H1 (cell line): Measurements from ENCODE around the gene FASTKD1. TPM values are rescaled to one million over a fixed set of nuclear protein-coding genes. Genes with fewer than 3 reads are reported as not detected.
"Not testable (repeated sequence)": the region's sequence is repeated elsewhere in the genome, so short reads cannot be mapped to it uniquely, and the experiment has no call there.

Source experiments
- CTCF ChIA-PET: fragments of 300-600 bp; sonication (Branson Sonifier 250); formaldehyde crosslinking; loops from one replicate; lab custom pipeline; 2021; ENCODE audit not compliant: partially characterized antibody; lab: Charles Lee
- POLR2A ChIA-PET: fragments of 300-600 bp; sonication (Branson Sonifier 250); formaldehyde crosslinking; loops from one replicate; lab custom pipeline; 2021; ENCODE audit warnings: inconsistent platforms; ENCODE audit not compliant: partially characterized antibody; lab: Charles Lee
- DNase-seq, 2 experiments: peaks; one replicate each; pipeline versions ENCODE4 v3.0.0 to v3.0.0-alpha.2; 2010 to 2022; ENCODE audit warnings: low spot score in 2 of 2, low read depth in 1 of 2, mixed read lengths in 1 of 2
- FAIRE-seq: peaks from 2 replicates; lab custom pipeline; 2011; peaks lifted over from hg19 to GRCh38; lab: Jason Lieb, UNC
- H2AFZ ChIP-seq: 2 replicates; pipeline ENCODE4 v1.8.1; 2012; ENCODE audit warnings: low read length, inconsistent platforms
- H2AK5ac ChIP-seq: 2 replicates; pipeline ENCODE4 v1.6.1; 2013; ENCODE audit warnings: low read depth, low read length
- H2BK120ac ChIP-seq: replicated peaks from 2 replicates; pipeline ENCODE3; 2013; ENCODE audit warnings: low read depth, low read length, inconsistent platforms
- H2BK12ac ChIP-seq: 2 replicates; pipeline ENCODE4 v1.6.1; 2013; ENCODE audit warnings: low read depth, low read length
- H2BK15ac ChIP-seq: 2 replicates; pipeline ENCODE4 v1.6.1; 2013; ENCODE audit warnings: low read length
- H2BK20ac ChIP-seq: 2 replicates; pipeline ENCODE4 v1.6.1; 2013; ENCODE audit warnings: low read length
- H2BK5ac ChIP-seq: 2 replicates; pipeline ENCODE4 v1.6.1; 2013; ENCODE audit warnings: low read depth, low read length
- H3K14ac ChIP-seq: 2 replicates; pipeline ENCODE4 v1.6.1; 2013; ENCODE audit warnings: inconsistent platforms; ENCODE audit not compliant: insufficient read length
- H3K18ac ChIP-seq: 2 replicates; pipeline ENCODE4 v1.6.1; 2013; ENCODE audit warnings: low read length; ENCODE audit errors: extremely low read depth
- H3K23ac ChIP-seq: 2 replicates; pipeline ENCODE4 v1.6.1; 2013; ENCODE audit warnings: inconsistent platforms; ENCODE audit not compliant: insufficient read length
- H3K23me2 ChIP-seq: 2 replicates; pipeline ENCODE4 v1.6.1; 2013; ENCODE audit warnings: low read depth, low read length
- H3K27ac ChIP-seq: 2 replicates; pipeline ENCODE4 v1.6.1; 2011; ENCODE audit warnings: low read depth, low read length, inconsistent platforms
- H3K27me3 ChIP-seq, 4 experiments: replicated peaks in 1 of 4; 1 replicate in 1 of 4; 2 replicates in 3 of 4; pipeline versions ENCODE4 v1.6.1 to v1.8.1; 2011 to 2013; ENCODE audit warnings: low read length in 3 of 4, mild to moderate bottlenecking in 3 of 4, inconsistent platforms in 2 of 4, mixed read lengths in 2 of 4, moderate library complexity in 1 of 4; ENCODE audit not compliant: control insufficient read depth in 3 of 4, insufficient read depth in 3 of 4; ENCODE audit errors: extremely low read depth in 1 of 4
- H3K36me3 ChIP-seq, 4 experiments: 2 replicates each; pipeline versions ENCODE4 v1.6.1 to v1.8.1; 2011 to 2013; ENCODE audit warnings: mild to moderate bottlenecking in 4 of 4, low read length in 3 of 4, moderate library complexity in 2 of 4, control low read depth in 1 of 4, inconsistent platforms in 1 of 4; ENCODE audit not compliant: insufficient read depth in 4 of 4, control insufficient read depth in 2 of 4
- H3K4ac ChIP-seq: replicated peaks from 2 replicates; pipeline ENCODE3; 2013; ENCODE audit warnings: low read length, low read depth, mixed read lengths, inconsistent platforms; ENCODE audit not compliant: insufficient read length
- H3K4me1 ChIP-seq, 4 experiments: replicated peaks in 1 of 4; 1 replicate in 1 of 4; 2 replicates in 3 of 4; pipeline versions ENCODE4 v1.6.1 to v1.8.1; 2011 to 2013; ENCODE audit warnings: low read length in 3 of 4, inconsistent platforms in 2 of 4, mixed read lengths in 1 of 4; ENCODE audit not compliant: insufficient read depth in 4 of 4, control insufficient read depth in 3 of 4
- H3K4me2 ChIP-seq, 2 experiments: 2 replicates each; pipeline versions ENCODE4 v1.6.1 to v1.8.1; 2011 to 2013; ENCODE audit warnings: low read depth in 2 of 2, low read length in 2 of 2, control low read depth in 1 of 2, inconsistent platforms in 1 of 2, mild to moderate bottlenecking in 1 of 2; ENCODE audit not compliant: insufficient read depth in 1 of 2
- H3K4me3 ChIP-seq, 4 experiments: fragments of 200-600, 300-600 bp in 1 of 4; sonication (generic), shearing (Covaris generic), sonication (Bioruptor Twin) in 1 of 4; 2 replicates each; pipeline versions ENCODE4 v1.5.1 to v1.8.1; 2011 to 2016; ENCODE audit warnings: low read length in 4 of 4, low read depth in 3 of 4, control low read depth in 2 of 4, inconsistent platforms in 2 of 4, mild to moderate bottlenecking in 2 of 4, mixed read lengths in 1 of 4, moderate library complexity in 1 of 4; ENCODE audit not compliant: insufficient read depth in 2 of 4; ENCODE audit errors: extremely low read depth in 1 of 4
- H3K56ac ChIP-seq: replicated peaks from 2 replicates; pipeline ENCODE3; 2013; ENCODE audit warnings: low read depth, mild to moderate bottlenecking, mixed read lengths, low read length, inconsistent platforms; ENCODE audit not compliant: insufficient read length
- H3K79me1 ChIP-seq: 2 replicates; pipeline ENCODE4 v1.6.1; 2013; ENCODE audit warnings: low read depth, low read length, control low read depth
- H3K79me2 ChIP-seq, 2 experiments: 2 replicates each; pipeline versions ENCODE4 v1.6.1 to v1.8.1; 2012 to 2013; ENCODE audit warnings: low read length in 2 of 2, mild to moderate bottlenecking in 2 of 2, inconsistent platforms in 1 of 2; ENCODE audit not compliant: insufficient read depth in 2 of 2, control insufficient read depth in 1 of 2
- H3K9ac ChIP-seq, 4 experiments: replicated peaks in 1 of 4; 1 replicate in 1 of 4; 2 replicates in 3 of 4; pipeline versions ENCODE4 v1.6.1 to v1.8.1; 2011 to 2013; ENCODE audit warnings: low read depth in 3 of 4, low read length in 3 of 4, control low read depth in 2 of 4, mild to moderate bottlenecking in 2 of 4, moderate library complexity in 2 of 4, inconsistent platforms in 1 of 4; ENCODE audit errors: extremely low read depth in 1 of 4
- H3K9me3 ChIP-seq, 2 experiments: 2 replicates each; pipeline versions ENCODE4 v1.6.1 to v1.8.1; 2012 to 2013; ENCODE audit warnings: mild to moderate bottlenecking in 2 of 2, moderate library complexity in 2 of 2, control low read depth in 1 of 2, inconsistent platforms in 1 of 2, low read depth in 1 of 2, low read length in 1 of 2, mixed read lengths in 1 of 2; ENCODE audit not compliant: insufficient read depth in 2 of 2
- H4K20me1 ChIP-seq, 2 experiments: replicated peaks in 1 of 2; 2 replicates each; pipeline versions ENCODE3 to v1.8.1; 2011 to 2013; ENCODE audit warnings: inconsistent platforms in 2 of 2, low read length in 2 of 2, mild to moderate bottlenecking in 1 of 2; ENCODE audit not compliant: insufficient read depth in 2 of 2, control insufficient read depth in 1 of 2
- H4K5ac ChIP-seq: 2 replicates; pipeline ENCODE4 v1.6.1; 2013; ENCODE audit warnings: low read length, low read depth, mixed read lengths, inconsistent platforms; ENCODE audit not compliant: insufficient read length
- H4K8ac ChIP-seq: 2 replicates; pipeline ENCODE4 v1.8.0; 2013; ENCODE audit warnings: mild to moderate bottlenecking, moderate library complexity, low read length, inconsistent platforms; ENCODE audit not compliant: insufficient read depth; ENCODE audit errors: extremely low read depth
- H4K91ac ChIP-seq: replicated peaks from 2 replicates; pipeline ENCODE3; 2013; ENCODE audit warnings: low read length, mixed read lengths, inconsistent platforms; ENCODE audit not compliant: insufficient read length
- WGBS, 2 experiments: shearing (Covaris generic) in 1 of 2; methylation state at CpG; one replicate each; pipeline versions ENCODE4 v1.1.6 to v1.1.7; 2013 to 2015; ENCODE audit warnings: low lambda C conversion rate in 2 of 2, mixed read lengths in 2 of 2, inconsistent platforms in 1 of 2, low coverage in 1 of 2, missing lambda C conversion rate in 1 of 2; ENCODE audit not compliant: insufficient replicate concordance in 2 of 2, insufficient coverage in 1 of 2, insufficient read length in 1 of 2; ENCODE audit errors: extremely low coverage in 1 of 2, missing lambda C conversion rate in 1 of 2; 5-methylcytosine and 5-hydroxymethylcytosine counted together
- polyA plus RNA-seq, 7 experiments: library from polyadenylated mRNA; depleted of rRNA in 3 of 7; stranded (reverse) in 5 of 7; unstranded in 2 of 7; fragments of >200 nt in 5 of 7; fragments of 200-250 nt in 2 of 7; gene quantifications; 1 replicate in 5 of 7; 2 replicates in 1 of 7; 4 replicates in 1 of 7; pipeline versions ENCODE4 v1.2.1 to v1.2.3, GENCODE V29; 2011 to 2013; ENCODE audit warnings: missing spikeins in 2 of 7, mixed read lengths in 2 of 7
- total RNA-seq: library from RNA; stranded (reverse); fragmentation: NEBNext Ultra II Directional; extraction: Animal tissue kit (Norgen Biotek cat#: 25700); gene quantifications from 2 replicates; pipeline ENCODE4 v1.2.1, GENCODE V29; 2021

FASTKD1 gene
- total and polyA plus RNA-seq, 2 of the 8 experiments (the other 6 are each of a cell fraction or from before 2014, with no cell fraction given), result 18.7 to 70.8 TPM

GRCh38 chr2:169582552-169583266 lies 9.0 kb upstream of the FASTKD1 start:
- FAIRE-seq, H3K4me1 ChIP-seq, H3K27ac ChIP-seq, H3K9me3 ChIP-seq, H3K9ac ChIP-seq, H3K79me1 ChIP-seq, H2BK20ac ChIP-seq, H3K14ac ChIP-seq, H3K56ac ChIP-seq, H4K5ac ChIP-seq, DNase-seq, H3K4me3 ChIP-seq, H2BK5ac ChIP-seq, H3K23me2 ChIP-seq, H3K27me3 ChIP-seq, H2BK120ac ChIP-seq, H2BK12ac ChIP-seq, POLR2A ChIA-PET, H2BK15ac ChIP-seq, H3K4ac ChIP-seq, H2AK5ac ChIP-seq, H3K23ac ChIP-seq, H3K18ac ChIP-seq, H3K36me3 ChIP-seq, H3K4me2 ChIP-seq, H4K20me1 ChIP-seq, H4K91ac ChIP-seq, H2AFZ ChIP-seq, H4K8ac ChIP-seq: not testable (repeated sequence)
- CTCF ChIA-PET, result interaction anchor here (0.6 to 1.0 kb wide), 2 partner anchors 102 to 206 kb away, joined by 3 to 4 read pairs; no protein-coding TSS in a partner anchor
- peaks cover 28 to 31% of the 10 kb centered on the region in 2 experiments for H3K79me2 ChIP-seq
- 92% methylated on average over 10 of the region's 10 CpGs; no CpG with 5 or more reads in 1 of the 2 experiments for WGBS, 2 experiments
